Measurements from ENCODE around the gene CD109.

Gene CD109

DNA sequence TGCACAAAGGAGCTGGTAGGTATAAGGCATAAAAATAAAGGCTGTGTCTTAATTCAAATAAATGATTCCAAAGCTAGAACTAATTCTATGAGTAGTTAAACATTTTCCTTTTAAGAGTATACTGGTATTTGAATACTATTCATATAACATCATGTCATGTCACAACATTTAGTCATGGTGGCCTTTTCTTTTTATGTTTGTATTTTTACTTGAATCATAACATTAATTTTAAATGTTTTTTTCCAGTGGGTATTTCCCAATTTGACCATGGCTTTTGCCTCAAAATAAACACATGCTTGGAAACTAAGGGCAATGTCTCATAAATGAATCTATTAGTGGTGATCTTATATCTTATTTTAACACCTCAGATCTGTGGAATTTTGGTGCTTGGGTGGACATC, 177.1 kb downstream of the CD109 start:
- DNase-seq: no peak

Data from activated CD4-positive, alpha-beta T cell treated with anti-CD3 and anti-CD28 coated beads for 1 hour (primary cell).